Hepatocyte (in vitro differentiated cells): ENCODE results near the gene PCDHA1. TPM values are rescaled to one million over a fixed set of nuclear protein-coding genes. Genes with fewer than 3 reads are reported as not detected.

Source experiments
- DNase-seq: peaks from one replicate; pipeline ENCODE4 v3.0.0-alpha.2; 2016; ENCODE audit warnings: low spot score
- H2AFZ ChIP-seq: fragments of 200-600 bp; sonication (generic); 2 replicates; pipeline ENCODE4 v1.6.0; 2016; ENCODE audit warnings: antibody characterized with exemption, mild to moderate bottlenecking
- H3K27ac ChIP-seq: fragments of 200-600 bp; sonication (generic); 2 replicates; pipeline ENCODE4 v1.5.1; 2016; ENCODE audit warnings: mild to moderate bottlenecking
- H3K27me3 ChIP-seq: fragments of 200-600 bp; sonication (generic); 2 replicates; pipeline ENCODE4 v1.6.1; 2016
- H3K36me3 ChIP-seq: fragments of 200-600 bp; sonication (generic); replicated peaks from 2 replicates; pipeline ENCODE4 v1.5.1; 2016; ENCODE audit warnings: low read depth; ENCODE audit not compliant: insufficient read depth
- H3K4me1 ChIP-seq: fragments of 200-600 bp; sonication (generic); 2 replicates; pipeline ENCODE4 v1.5.1; 2016; ENCODE audit warnings: mild to moderate bottlenecking, moderate library complexity; ENCODE audit not compliant: insufficient read depth
- H3K4me2 ChIP-seq: fragments of 200-600 bp; sonication (generic); 2 replicates; pipeline ENCODE4 v1.6.0; 2016
- H3K4me3 ChIP-seq: fragments of 200-600 bp; sonication (generic); 2 replicates; pipeline ENCODE4 v1.5.1; 2016; ENCODE audit warnings: mild to moderate bottlenecking
- H3K79me2 ChIP-seq: fragments of 200-600 bp; sonication (generic); 2 replicates; pipeline ENCODE4 v1.6.0; 2017; ENCODE audit warnings: mild to moderate bottlenecking
- H3K9me2 ChIP-seq: fragments of 200-600 bp; sonication (generic); replicated peaks from 2 replicates; pipeline ENCODE4 v1.6.0; 2017; ENCODE audit warnings: mild to moderate bottlenecking; ENCODE audit not compliant: insufficient read depth
- H3K9me3 ChIP-seq: fragments of 200-600 bp; sonication (generic); 2 replicates; pipeline ENCODE4 v1.5.1; 2016; ENCODE audit warnings: low read depth, mild to moderate bottlenecking
- H4K20me1 ChIP-seq: fragments of 200-600 bp; sonication (generic); 2 replicates; pipeline ENCODE4 v1.6.0; 2016; ENCODE audit warnings: mild to moderate bottlenecking; ENCODE audit not compliant: insufficient read depth, poor library complexity, severe bottlenecking
- EZH2 ChIP-seq: fragments of 200-600 bp; sonication (generic); IDR thresholded peaks from 2 replicates; pipeline ENCODE4 v1.6.1; 2016; ENCODE audit warnings: antibody characterized with exemption, mild to moderate bottlenecking, borderline replicate concordance
- EZH2phosphoT487 ChIP-seq: fragments of 200-600 bp; sonication (generic); IDR thresholded peaks from one replicate; pipeline ENCODE4 v1.6.1; 2018; ENCODE audit warnings: antibody characterized with exemption, mild to moderate bottlenecking, low read depth, moderate library complexity; ENCODE audit not compliant: unreplicated experiment, severe bottlenecking
- WGBS: methylation state at CpG from one replicate; pipeline ENCODE4 v1.1.6; 2016; ENCODE audit warnings: low lambda C conversion rate; ENCODE audit errors: missing lambda C conversion rate; 5-methylcytosine and 5-hydroxymethylcytosine counted together
- polyA plus RNA-seq: library from polyadenylated mRNA; unstranded; fragments of >200 nt; fragmentation: Nextera tagmentation; extraction: Ambion mirVana; gene quantifications from 2 replicates; pipeline ENCODE4 v1.2.1, GENCODE V29; 2016
- total RNA-seq: library from RNA; depleted of rRNA; stranded (reverse); fragments of >200 nt; gene quantifications from 2 replicates; pipeline ENCODE4 v1.2.3, GENCODE V29; 2014
- TF ChIP-seq, protein P1 (sequence below): fragments of 200-600 bp; sonication (generic); IDR thresholded peaks from 2 replicates; pipeline ENCODE4 v1.5.1; 2016; ENCODE audit warnings: antibody characterized with exemption, mild to moderate bottlenecking; ENCODE audit not compliant: poor library complexity

The PCDHA1 gene
- total and polyA plus RNA-seq, 2 experiments from 2014 or later: not detected

DNA sequence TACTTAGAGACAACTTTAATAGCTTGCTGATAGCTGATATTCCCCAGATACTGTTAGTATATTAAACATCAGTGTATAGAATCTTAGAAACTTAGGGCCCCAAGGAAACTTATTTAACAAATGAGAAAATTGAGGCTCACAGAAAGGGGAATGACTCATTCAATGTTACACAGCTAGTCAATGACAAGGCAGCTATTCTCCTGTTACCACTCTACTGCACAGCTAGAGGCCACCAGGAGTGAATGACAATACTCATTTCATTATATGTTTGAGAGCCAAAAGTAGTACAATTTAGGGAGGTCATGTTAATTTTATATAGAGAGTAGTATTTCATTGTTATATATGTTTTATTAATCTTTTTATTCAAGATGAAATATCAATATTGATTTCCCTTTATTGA is 232.0 kb downstream of the PCDHA1 start:
- H3K27ac ChIP-seq: no peak overlapping the region
- H3K4me1 ChIP-seq: no peaks in the 10 kb centered on the region
- TF ChIP-seq EZH2phosphoT487 (no peak), EZH2 (no peak)
- TF ChIP-seq, protein P1, sequence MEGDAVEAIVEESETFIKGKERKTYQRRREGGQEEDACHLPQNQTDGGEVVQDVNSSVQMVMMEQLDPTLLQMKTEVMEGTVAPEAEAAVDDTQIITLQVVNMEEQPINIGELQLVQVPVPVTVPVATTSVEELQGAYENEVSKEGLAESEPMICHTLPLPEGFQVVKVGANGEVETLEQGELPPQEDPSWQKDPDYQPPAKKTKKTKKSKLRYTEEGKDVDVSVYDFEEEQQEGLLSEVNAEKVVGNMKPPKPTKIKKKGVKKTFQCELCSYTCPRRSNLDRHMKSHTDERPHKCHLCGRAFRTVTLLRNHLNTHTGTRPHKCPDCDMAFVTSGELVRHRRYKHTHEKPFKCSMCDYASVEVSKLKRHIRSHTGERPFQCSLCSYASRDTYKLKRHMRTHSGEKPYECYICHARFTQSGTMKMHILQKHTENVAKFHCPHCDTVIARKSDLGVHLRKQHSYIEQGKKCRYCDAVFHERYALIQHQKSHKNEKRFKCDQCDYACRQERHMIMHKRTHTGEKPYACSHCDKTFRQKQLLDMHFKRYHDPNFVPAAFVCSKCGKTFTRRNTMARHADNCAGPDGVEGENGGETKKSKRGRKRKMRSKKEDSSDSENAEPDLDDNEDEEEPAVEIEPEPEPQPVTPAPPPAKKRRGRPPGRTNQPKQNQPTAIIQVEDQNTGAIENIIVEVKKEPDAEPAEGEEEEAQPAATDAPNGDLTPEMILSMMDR: no peak
- DNase-seq: no peak
- H3K4me2 ChIP-seq: no peak overlapping the region
- H3K9me2 ChIP-seq: no peaks in the 10 kb centered on the region
- no peaks in the 10 kb centered on the region for H3K79me2 ChIP-seq
- no peaks in the 10 kb centered on the region for H3K9me3 ChIP-seq
- no peaks in the 10 kb centered on the region for H3K36me3 ChIP-seq
- no peaks in the 10 kb centered on the region for H4K20me1 ChIP-seq
- H3K27me3 ChIP-seq: no peaks in the 10 kb centered on the region
- no peak overlapping the region for H3K4me3 ChIP-seq
- H2AFZ ChIP-seq: no peak overlapping the region

DNA sequence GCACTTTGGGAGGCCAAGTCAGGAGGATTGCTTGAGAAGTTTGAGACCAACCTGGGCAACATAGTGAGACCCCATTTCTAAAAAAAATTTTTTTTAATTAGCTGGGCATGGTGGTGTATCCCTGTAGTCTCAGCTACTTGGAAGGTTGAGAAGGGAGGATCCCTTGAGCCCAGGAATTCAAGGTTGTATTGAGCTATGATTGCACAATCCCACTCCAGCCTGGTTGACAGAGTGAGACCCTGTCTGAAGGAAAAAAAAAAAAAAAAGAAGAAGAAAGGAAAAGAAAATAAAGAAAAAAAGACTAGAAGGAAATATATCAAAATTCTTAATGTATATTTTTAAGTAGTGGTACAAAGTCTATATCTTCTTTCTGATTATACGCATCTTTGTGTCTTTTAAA is 236.4 kb downstream of the PCDHA1 start:
- Histone ChIP-seq H3K9me3 (no peaks in the 10 kb centered on the region), H3K79me2 (no peaks in the 10 kb centered on the region), H3K36me3 (no peaks in the 10 kb centered on the region), H4K20me1 (no peaks in the 10 kb centered on the region), H2AFZ (no peak overlapping the region), H3K4me2 (no peak overlapping the region), H3K27me3 (no peaks in the 10 kb centered on the region), H3K4me3 (no peak overlapping the region), H3K4me1 (no peaks in the 10 kb centered on the region), H3K9me2 (no peaks in the 10 kb centered on the region), H3K27ac (no peak overlapping the region)
- TF ChIP-seq EZH2phosphoT487 (no peak), EZH2 (no peak)
- TF ChIP-seq, protein P1: no peak
- WGBS: 100% methylated on average over 1 of the region's 1 CpG
- no peak for DNase-seq

DNA sequence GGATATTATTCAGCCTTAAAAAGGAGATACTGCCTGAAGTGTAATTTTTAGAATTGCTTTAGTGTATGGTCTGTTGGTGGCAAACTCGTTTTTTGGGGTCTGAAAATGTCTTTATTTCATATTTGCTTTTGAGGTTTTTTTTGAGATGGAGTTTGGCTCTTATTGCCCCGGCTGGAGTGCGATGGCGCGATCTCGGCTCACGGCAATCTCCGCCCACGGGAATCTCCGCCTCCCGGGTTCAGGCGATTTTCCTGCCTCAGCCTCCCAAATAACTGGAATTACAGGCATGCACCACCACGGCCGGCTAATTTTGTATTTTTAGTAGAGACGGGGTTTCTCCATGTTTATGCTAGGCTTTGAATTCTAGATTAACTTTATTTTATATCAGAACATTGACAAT is 245.1 kb downstream of the PCDHA1 start:
- H3K36me3 ChIP-seq: no peaks in the 10 kb centered on the region
- no peak overlapping the region for H3K4me3 ChIP-seq
- no peak for DNase-seq
- H3K4me2 ChIP-seq: no peak overlapping the region
- no peaks in the 10 kb centered on the region for H3K9me2 ChIP-seq
- no peak overlapping the region for H3K27ac ChIP-seq
- no peaks in the 10 kb centered on the region for H3K79me2 ChIP-seq
- no peaks in the 10 kb centered on the region for H3K4me1 ChIP-seq
- 89% methylated on average over 13 of the region's 15 CpGs for WGBS
- H4K20me1 ChIP-seq: no peaks in the 10 kb centered on the region
- no peaks in the 10 kb centered on the region for H3K9me3 ChIP-seq
- no peak overlapping the region for H2AFZ ChIP-seq
- no peaks in the 10 kb centered on the region for H3K27me3 ChIP-seq
- TF ChIP-seq, protein P1: no peak

DNA sequence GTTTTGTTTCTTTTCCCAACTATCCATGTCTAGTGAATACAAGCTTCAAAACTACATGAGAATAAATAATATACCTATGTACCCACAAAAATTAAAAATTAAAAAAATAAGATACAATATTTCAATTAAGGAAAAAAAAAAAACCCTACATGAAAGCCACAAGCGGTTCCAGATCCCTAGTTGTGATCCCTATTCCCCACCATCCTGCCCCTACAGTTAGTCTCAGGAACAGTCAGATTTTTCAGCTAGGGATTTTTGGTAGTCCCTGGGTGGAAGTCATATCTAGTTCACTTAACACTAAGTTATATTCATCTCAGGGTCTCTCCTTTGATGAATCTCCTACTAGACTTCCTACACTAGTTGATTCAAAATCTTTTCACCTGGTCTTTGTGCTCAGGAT is 246.7 kb downstream of the PCDHA1 start:
- Histone ChIP-seq H4K20me1 (no peaks in the 10 kb centered on the region), H2AFZ (no peak overlapping the region), H3K27ac (no peak overlapping the region), H3K4me2 (no peak overlapping the region), H3K9me2 (no peaks in the 10 kb centered on the region), H3K36me3 (no peaks in the 10 kb centered on the region), H3K9me3 (no peaks in the 10 kb centered on the region), H3K27me3 (no peaks in the 10 kb centered on the region), H3K79me2 (no peaks in the 10 kb centered on the region), H3K4me1 (no peaks in the 10 kb centered on the region), H3K4me3 (no peak overlapping the region)
- TF ChIP-seq, protein P1: no peak
- TF ChIP-seq EZH2: no peak
- no peak for TF ChIP-seq EZH2phosphoT487
- WGBS: 86% methylated on average over 1 of the region's 1 CpG
- no peak for DNase-seq
